ENCODE measurements around the gene DHDH. TPM values are rescaled to one million over a fixed set of nuclear protein-coding genes. Genes with fewer than 3 reads are reported as not detected.

Gene DHDH
- total and polyA plus RNA-seq, 2 experiments from 2014 or later = 0.69 to 4.7 TPM

GRCh38 chr19:48991873-48992580 lies 58.5 kb downstream of the DHDH start (continued):
- no peak for TF ChIP-seq REST (IDR thresholded peaks at IDR 0.05; ENCODE audit: unreplicated experiment)
- no peak for TF ChIP-seq POLR2AphosphoS5 (IDR thresholded peaks at IDR 0.05; ENCODE audit: low read depth)

- Histone ChIP-seq H3K4me3 (peak overlapping the region; percentile 100), H3K9me2 (ENCODE audit: insufficient read depth) (no peaks in the 10 kb centered on the region), H3K79me2 (replicated peaks; ENCODE audit: insufficient read depth) (peaks cover 54% of the 10 kb centered on the region), H3K27me3 (ENCODE audit: insufficient read depth) (no peaks in the 10 kb centered on the region), H3K4me2 (peak overlapping the region; percentile 98), H2AFZ (peak overlapping the region; percentile 92), H4K20me1 (replicated peaks; ENCODE audit: insufficient read depth) (peaks cover 6% of the 10 kb centered on the region), H3K4me1 (ENCODE audit: insufficient read depth) (peaks cover 13% of the 10 kb centered on the region; the same call in 1 of the 2 replicates), H3K36me3 (ENCODE audit: insufficient read depth) (peaks cover 6% of the 10 kb centered on the region), H3K27ac (ENCODE audit: low read depth) (peak overlapping the region; percentile 81), H3F3A (replicated peaks; ENCODE audit: low read depth) (0 out of 2 replicates have a peak, but pooled peaks cover 3% of the 10 kb centered on the region)
- ATAC-seq (peak; percentile 9), DNase-seq (ENCODE audit: low spot score) (peak; percentile 51)
- H3K36me3 Mint-ChIP-seq (ENCODE audit: low read depth) = peaks cover 30% of the 10 kb centered on the region
- H3K27ac Mint-ChIP-seq = peak overlapping the region; percentile 97
- TF ChIP-seq EZH2phosphoT487 (IDR thresholded peaks at IDR 0.05; ENCODE audit: unreplicated experiment) (no peak), NANOG (IDR thresholded peaks at IDR 0.05; ENCODE audit: borderline replicate concordance) (no peak), ETS1 (IDR thresholded peaks at IDR 0.05) (no peak), EZH2 (IDR thresholded peaks at IDR 0.05; ENCODE audit: low read depth, unreplicated experiment) (no peak), ZNF331 (CRISPR knock-in tag; IDR thresholded peaks at IDR 0.05; ENCODE audit: low read depth) (no peak), CTCF (conservative IDR thresholded peaks at IDR 0.05; ENCODE audit: low read depth in 2 of 2) (no peak)
- H3K4me1 Mint-ChIP-seq = peaks cover 25% of the 10 kb centered on the region
- H3K9me3 Mint-ChIP-seq = no peaks in the 10 kb centered on the region
- H3K4me3 Mint-ChIP-seq = peak overlapping the region; percentile 96
- peaks cover 15% of the 10 kb centered on the region for H3K27me3 Mint-ChIP-seq (ENCODE audit: insufficient read depth, low read depth, poor library complexity)
Observed at GRCh38 chr19:48992581-48993174, 59.2 kb downstream of the DHDH start.

Measured in GM23338 (cell line).